Cardiac atrium fibroblast (primary cell): ENCODE data around the gene KRTAP3-2. TPM values are rescaled to one million over a fixed set of nuclear protein-coding genes. Genes with fewer than 3 reads are reported as not detected.

ENCODE experiments used
- total RNA-seq: library from RNA; depleted of rRNA; stranded (reverse); fragments of >200 nt; gene quantifications from 2 replicates; pipeline ENCODE4 v1.2.3, GENCODE V29; 2015

KRTAP3-2 gene
- total RNA-seq = not detected in 2 replicates

DNA sequence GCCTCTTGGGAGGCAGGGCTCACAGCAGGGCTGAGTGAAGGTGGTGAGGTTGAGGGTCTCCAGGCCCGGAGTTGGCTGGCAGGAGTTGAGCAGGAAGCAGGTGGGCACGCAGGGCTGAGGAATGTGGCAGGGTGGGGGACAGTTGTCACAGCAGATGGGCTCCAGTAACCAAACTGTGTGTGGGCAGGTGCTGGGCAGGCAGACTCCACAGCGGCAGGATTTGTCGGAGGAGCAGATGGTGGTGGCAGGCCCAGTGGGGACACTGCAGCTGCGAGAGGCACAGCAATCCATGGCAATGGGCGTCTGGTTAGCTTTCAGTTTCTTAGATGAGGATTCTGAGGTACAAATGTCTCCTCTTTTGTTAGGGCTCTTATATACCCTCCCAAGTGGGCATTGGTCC, at the start of gene KRTAP3-2:
Gene KRTAP3-2 (minus strand): TSS at position 344 of the 400 bp plus-strand sequence. CDS start 53 bp downstream, at position 291.

DNA sequence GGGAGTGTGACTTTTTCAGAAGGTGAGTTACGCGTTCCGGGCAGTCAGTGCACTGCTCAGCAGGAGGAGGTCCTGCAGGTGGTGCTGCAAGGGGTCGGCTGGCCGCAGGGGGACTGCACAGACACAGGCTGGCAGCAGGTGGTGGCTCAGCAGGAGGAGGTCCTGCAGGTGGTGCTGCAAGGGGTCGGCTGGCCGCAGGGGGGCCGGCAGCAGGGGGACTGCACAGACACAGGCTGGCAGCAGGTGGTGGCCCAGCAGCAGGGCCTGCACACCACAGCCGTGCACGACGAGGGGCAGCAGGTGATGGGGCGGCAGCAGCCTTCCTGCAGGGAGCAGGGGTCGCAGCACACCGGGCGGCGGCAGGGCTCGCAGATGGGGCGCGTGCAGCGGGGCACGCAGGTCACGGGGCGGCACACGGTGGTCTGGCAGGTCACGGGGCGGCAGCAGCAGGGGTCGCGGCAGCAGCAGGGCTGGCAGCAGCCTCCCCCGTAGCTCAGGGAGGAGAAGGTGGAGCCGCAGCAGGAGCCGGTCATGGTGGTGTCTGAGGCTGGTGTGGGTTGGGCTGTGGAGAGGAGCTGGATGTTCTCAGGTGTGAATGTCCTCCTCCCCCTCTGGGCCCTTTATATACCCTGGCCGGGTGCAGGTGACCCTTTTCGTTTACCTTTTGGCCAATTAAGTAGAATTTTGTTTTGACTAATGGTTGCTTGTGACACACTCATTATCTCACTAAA, 47.2 kb upstream of the KRTAP3-2 start, which contains the start of gene KRTAP2-1:
Gene KRTAP2-1 (minus strand): TSS at position 582 of the 731 bp plus-strand sequence. CDS start 49 bp downstream, at position 533.

DNA sequence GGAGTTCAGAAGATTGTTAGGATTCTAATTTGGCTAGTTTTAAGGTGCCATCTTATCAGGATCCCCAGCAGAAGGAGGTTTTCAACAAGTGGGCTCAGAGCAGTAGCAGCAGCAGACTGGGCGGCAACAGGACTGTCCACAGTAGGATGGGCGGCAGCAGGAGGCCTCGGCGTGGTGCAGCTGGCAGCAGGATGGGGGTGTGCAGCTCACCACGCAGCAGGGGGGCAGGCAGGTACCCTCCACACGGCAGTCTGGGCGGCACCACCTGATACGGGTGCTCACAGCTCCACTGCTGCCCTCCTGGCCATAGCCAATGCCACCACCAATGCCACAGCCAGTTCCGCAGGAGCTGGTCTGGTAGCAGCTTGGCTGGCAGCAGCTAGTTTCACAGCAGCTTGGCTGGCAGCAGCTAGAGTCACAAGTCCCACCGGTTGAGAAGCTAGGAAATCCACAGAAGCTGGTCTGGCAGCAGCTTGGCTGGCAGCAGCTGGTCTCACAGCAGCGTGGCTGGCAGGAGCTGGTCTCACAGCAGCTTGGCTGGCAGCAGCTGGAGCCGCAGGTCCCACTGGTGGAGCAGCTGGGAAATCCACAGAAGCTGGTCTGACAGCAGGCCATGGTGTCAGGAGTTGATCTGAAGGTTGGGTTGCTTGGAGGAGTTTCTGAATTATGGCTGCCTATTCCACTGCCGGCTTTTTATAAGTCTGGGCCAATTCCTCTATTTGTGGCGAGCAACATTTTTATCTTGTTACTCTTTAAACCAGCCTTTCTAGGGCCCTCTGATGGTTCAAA, 41.3 kb upstream of the KRTAP3-2 start, which contains the start of gene KRTAP1-1:
Gene KRTAP1-1 (minus strand): TSS at position 668 of the 789 bp plus-strand sequence. CDS start 53 bp downstream, at position 615.

DNA sequence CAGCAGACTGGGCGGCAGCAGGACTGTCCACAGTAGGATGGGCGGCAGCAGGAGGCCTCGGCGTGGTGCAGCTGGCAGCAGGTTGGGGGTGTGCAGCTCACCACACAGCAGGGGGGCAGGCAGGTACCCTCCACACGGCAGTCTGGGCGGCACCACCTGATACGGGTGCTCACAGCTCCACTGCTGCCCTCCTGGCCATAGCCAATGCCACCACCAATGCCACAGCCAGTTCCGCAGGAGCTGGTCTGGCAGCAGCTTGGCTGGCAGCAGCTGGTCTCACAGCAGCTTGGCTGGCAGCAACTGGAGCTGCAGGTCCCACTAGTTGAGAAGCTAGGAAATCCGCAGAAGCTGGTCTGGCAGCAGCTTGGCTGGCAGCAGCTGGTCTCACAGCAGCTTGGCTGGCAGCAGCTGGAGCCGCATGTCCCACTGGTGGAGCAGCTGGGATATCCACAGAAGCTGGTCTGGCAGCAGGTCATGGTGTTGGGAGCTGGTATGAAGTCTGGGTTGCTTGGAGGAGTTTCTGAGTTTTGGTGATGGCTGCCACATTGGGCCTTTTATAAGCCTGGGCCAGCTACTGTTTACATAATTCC, 34.7 kb upstream of the KRTAP3-2 start, which contains the start of gene KRTAP1-3:
Gene KRTAP1-3 (minus strand): TSS at position 529 of the 590 bp plus-strand sequence. CDS start 53 bp downstream, at position 476.

DNA sequence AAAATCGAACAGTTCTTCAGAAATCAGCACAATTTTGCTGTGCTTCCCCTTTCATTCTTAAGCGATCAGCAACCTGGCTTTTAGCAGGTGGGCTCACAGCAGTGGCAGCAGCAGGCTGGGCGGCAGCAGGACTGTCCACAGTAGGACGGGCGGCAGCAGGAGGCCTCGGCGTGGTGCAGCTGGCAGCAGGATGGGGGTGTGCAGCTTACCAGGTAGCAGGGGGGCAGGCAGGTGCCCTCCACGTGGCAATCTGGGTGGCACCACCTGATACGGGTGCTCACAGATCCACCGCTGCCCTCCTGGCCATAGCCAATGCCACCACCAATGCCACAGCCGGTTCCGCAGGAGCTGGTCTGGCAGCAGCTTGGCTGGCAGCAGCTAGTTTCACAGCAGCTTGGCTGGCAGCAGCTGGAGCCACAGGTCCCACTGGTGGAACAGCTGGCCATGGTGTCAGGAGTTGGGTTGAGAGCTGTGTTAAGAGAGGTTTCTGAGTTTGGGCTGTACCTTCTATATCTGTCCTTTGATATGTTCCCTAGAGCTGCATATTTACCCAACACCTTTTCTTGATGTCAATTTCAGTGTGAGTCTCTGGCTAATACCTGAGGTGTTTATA, 30.0 kb upstream of the KRTAP3-2 start, which contains the start of gene KRTAP1-4:
Gene KRTAP1-4 (minus strand): TSS at position 563 of the 613 bp plus-strand sequence. CDS start 117 bp downstream, at position 446.

DNA sequence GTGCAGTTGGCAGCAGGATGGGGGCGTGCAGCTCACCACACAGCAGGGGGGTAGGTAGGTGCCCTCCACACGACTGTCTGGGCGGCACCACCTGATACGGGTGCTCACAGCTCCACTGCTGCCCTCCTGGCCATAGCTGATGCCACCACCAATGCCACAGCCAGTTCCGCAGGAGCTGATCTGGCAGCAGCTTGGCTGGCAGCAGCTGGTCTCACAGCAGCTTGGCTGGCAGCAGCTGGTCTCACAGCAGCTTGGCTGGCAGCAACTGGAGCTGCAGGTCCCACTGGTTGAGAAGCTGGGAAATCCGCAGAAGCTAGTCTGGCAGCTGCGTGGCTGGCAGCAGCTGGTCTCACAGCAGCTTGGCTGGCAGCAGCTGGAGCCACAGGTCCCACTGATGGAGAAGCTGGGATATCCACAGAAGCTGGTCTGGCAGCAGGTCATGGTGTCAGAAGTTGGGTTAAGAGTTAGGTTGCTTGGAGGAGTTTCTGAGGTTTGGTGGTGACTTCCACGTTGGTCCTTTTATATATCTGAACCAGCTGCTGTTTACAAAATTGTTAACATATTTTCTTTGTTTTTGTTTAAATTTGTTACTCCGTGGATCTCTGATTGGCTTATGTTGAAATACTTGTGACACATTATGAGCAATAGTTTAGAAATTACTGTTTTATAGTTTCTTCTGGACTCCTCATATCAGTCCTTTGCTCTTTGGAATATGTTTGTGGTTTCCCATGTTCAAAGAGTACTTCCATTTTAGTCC, 27.2 kb upstream of the KRTAP3-2 start, which contains the start of gene KRTAP1-5:
Gene KRTAP1-5 (minus strand): TSS at position 494 of the 757 bp plus-strand sequence. CDS start 53 bp downstream, at position 441.

DNA sequence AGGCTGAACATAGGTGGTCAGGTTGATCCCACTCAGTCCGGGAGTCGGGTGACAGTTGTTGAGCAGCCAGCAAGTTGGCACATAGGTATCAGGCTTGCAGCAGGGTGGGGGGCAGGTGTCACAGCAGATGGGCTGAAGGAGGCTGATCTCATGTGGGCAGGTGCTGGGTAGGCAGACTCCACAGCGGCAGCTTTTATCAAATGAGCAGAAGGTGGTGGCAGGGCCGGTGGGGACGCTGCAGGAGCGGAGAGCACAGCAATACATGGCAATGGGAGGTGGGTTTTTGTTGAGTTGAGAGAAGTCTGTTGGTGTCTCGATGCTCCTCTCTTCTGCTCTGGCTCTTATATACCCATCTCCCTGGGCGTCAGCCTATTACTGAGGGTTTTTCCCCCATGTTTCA, 9.1 kb upstream of the KRTAP3-2 start, which contains the start of gene KRTAP3-1:
Gene KRTAP3-1 (minus strand): TSS at position 318 of the 400 bp plus-strand sequence. CDS start 54 bp downstream, at position 264.

DNA sequence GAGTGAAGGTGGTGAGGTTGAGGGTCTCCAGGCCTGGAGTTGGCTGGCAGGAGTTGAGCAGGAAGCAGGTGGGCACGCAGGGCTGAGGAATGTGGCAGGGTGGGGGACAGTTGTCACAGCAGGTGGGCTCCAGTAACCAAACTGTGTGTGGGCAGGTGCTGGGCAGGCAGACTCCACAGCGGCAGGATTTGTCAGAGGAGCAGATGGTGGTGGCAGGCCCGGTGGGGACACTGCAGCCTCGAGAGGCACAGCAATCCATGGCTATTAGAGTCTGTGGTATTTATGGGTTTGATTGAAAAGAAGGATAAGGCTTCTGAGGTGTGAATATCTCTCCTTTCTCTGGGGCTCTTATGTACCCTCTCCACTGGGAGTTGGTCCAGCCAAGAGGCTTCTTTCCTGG, 5.9 kb downstream of the KRTAP3-2 start, which contains the start of gene KRTAP3-3:
Gene KRTAP3-3 (minus strand): TSS at position 326 of the 400 bp plus-strand sequence. CDS start 67 bp downstream, at position 259.

DNA sequence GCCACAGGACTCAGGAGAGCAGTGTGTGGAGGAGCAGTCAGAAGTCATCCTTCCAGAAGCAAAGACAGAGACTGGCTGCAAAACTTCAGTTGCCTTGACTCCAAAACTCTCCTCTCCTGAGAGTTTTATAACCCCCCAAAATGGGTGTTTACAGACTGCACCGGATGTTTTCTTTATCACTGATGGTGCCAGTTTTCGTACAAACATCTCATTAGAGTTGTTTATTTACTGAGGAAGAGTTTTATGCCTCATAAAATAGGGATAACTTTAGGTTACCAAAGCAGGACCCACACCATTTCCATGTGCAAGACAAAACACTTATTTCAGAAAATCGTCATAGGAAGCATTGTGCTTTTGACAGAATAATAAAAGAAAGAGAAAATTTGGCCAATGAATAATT, 15.5 kb downstream of the KRTAP3-2 start, which contains the start of gene KRT40:
Gene KRT40 (minus strand): TSS at position 101 of the 400 bp plus-strand sequence. CDS start 53 bp downstream, at position 48.

DNA sequence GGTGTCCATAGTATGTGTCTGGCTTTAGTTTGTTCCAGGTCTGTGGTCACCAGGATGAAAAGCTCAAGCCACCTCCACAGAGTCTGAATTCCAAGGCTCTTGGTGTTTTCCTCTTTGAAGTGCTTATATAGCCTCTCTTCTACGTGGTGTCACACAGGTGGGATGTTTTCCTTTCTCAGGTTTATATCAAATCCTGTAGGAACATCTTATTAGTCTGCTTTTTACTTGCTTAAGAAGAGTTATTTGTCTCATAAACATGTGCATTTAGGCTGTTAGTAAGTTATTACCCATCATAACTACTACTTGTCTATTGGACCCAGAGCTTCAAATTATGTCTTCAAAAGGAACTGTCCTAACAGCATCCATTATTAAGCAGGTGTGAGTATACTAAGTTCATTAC, 32.9 kb downstream of the KRTAP3-2 start, which contains the start of gene KRT39:
Gene KRT39 (minus strand): TSS at position 101 of the 400 bp plus-strand sequence. CDS start 92 bp downstream, at position 9.

Other genes with a start within 250 kb of the KRTAP3-2 start
- not detected in 2 replicates for gene KRT25, start 244.6 kb downstream of the KRTAP3-2 start, total RNA-seq
- gene KRT26, start 227.7 kb downstream of the KRTAP3-2 start, total RNA-seq = not detected in 2 replicates
- gene KRT27, start 217.4 kb downstream of the KRTAP3-2 start, total RNA-seq = not detected in 2 replicates
- gene KRT28, start 199.9 kb downstream of the KRTAP3-2 start, total RNA-seq = not detected in 2 replicates
- 19.7 and 36.3 TPM in 2 replicates for gene KRT10, start 177.3 kb downstream of the KRTAP3-2 start, total RNA-seq
- not detected in 2 replicates for gene KRT12, start 132.7 kb downstream of the KRTAP3-2 start, total RNA-seq
- not detected in 2 replicates for gene KRT20, start 114.7 kb downstream of the KRTAP3-2 start, total RNA-seq
- not detected in 2 replicates for gene KRT23, start 62.3 kb downstream of the KRTAP3-2 start, total RNA-seq
- not detected in 2 replicates for gene KRT39, start 33.0 kb downstream of the KRTAP3-2 start, total RNA-seq
- not detected in 2 replicates for gene KRT40, start 15.6 kb downstream of the KRTAP3-2 start, total RNA-seq
- not detected in 2 replicates for gene KRTAP3-3, start 5.7 kb downstream of the KRTAP3-2 start, total RNA-seq
- not detected in 2 replicates for gene KRTAP3-1, start 9.2 kb upstream of the KRTAP3-2 start, total RNA-seq
- not detected in 2 replicates for gene KRTAP1-5, start 27.3 kb upstream of the KRTAP3-2 start, total RNA-seq
- not detected in 2 replicates for gene KRTAP1-4, start 30.3 kb upstream of the KRTAP3-2 start, total RNA-seq
- gene KRTAP1-3, start 35.0 kb upstream of the KRTAP3-2 start, total RNA-seq = not detected in 2 replicates
- not detected in 2 replicates for gene KRTAP1-1, start 41.5 kb upstream of the KRTAP3-2 start, total RNA-seq
- gene KRTAP2-1, start 47.4 kb upstream of the KRTAP3-2 start, total RNA-seq = not detected in 2 replicates
- not detected in 2 replicates for gene KRTAP2-2, start 55.3 kb upstream of the KRTAP3-2 start, total RNA-seq
- not detected in 2 replicates for gene KRTAP2-3, start 60.2 kb upstream of the KRTAP3-2 start, total RNA-seq
- not detected in 2 replicates for gene KRTAP2-4, start 66.0 kb upstream of the KRTAP3-2 start, total RNA-seq
- not detected in 2 replicates for gene KRTAP4-7, start 84.2 kb upstream of the KRTAP3-2 start, total RNA-seq
- not detected in 2 replicates for gene KRTAP4-8, start 98.2 kb upstream of the KRTAP3-2 start, total RNA-seq
- gene KRTAP4-16, start 102.3 kb upstream of the KRTAP3-2 start, total RNA-seq = not detected in 2 replicates
- not detected in 2 replicates for gene KRTAP4-9, start 105.5 kb upstream of the KRTAP3-2 start, total RNA-seq
- gene KRTAP4-11, start 118.5 kb upstream of the KRTAP3-2 start, total RNA-seq = not detected in 2 replicates
- gene KRTAP4-12, start 124.3 kb upstream of the KRTAP3-2 start, total RNA-seq = not detected in 2 replicates
- not detected in 2 replicates for gene KRTAP4-6, start 140.6 kb upstream of the KRTAP3-2 start, total RNA-seq
- gene KRTAP4-5, start 149.9 kb upstream of the KRTAP3-2 start, total RNA-seq = not detected in 2 replicates
- not detected in 2 replicates for gene KRTAP4-4, start 160.8 kb upstream of the KRTAP3-2 start, total RNA-seq
- not detected in 2 replicates for gene KRTAP4-3, start 168.3 kb upstream of the KRTAP3-2 start, total RNA-seq
- not detected in 2 replicates for gene KRTAP4-2, start 178.3 kb upstream of the KRTAP3-2 start, total RNA-seq
- not detected in 2 replicates for gene KRTAP4-1, start 185.0 kb upstream of the KRTAP3-2 start, total RNA-seq
- gene KRTAP9-1, start 190.0 kb upstream of the KRTAP3-2 start, total RNA-seq = not detected in 2 replicates
- gene KRTAP9-2, start 226.7 kb upstream of the KRTAP3-2 start, total RNA-seq = not detected in 2 replicates
- gene KRTAP9-3, start 232.5 kb upstream of the KRTAP3-2 start, total RNA-seq = not detected in 2 replicates
- not detected in 2 replicates for gene KRTAP9-8, start 238.1 kb upstream of the KRTAP3-2 start, total RNA-seq
- not detected in 2 replicates for gene KRTAP9-4, start 249.8 kb upstream of the KRTAP3-2 start, total RNA-seq